ENCODE results near the gene MKRN1. TPM values are rescaled to one million over a fixed set of nuclear protein-coding genes. Genes with fewer than 3 reads are reported as not detected.

Gene MKRN1
- 64.5 to 72.1 TPM (median 67.4 TPM) in 5 replicates for total RNA-seq (2022; extraction: Qiagen RNA extraction)

GRCh38 chr7:140479062-140479738, at the start of gene MKRN1:
MKRN1 (minus strand) TSS chr7:140479505; CDS start chr7:140479344, 161 bp downstream.

DNA sequence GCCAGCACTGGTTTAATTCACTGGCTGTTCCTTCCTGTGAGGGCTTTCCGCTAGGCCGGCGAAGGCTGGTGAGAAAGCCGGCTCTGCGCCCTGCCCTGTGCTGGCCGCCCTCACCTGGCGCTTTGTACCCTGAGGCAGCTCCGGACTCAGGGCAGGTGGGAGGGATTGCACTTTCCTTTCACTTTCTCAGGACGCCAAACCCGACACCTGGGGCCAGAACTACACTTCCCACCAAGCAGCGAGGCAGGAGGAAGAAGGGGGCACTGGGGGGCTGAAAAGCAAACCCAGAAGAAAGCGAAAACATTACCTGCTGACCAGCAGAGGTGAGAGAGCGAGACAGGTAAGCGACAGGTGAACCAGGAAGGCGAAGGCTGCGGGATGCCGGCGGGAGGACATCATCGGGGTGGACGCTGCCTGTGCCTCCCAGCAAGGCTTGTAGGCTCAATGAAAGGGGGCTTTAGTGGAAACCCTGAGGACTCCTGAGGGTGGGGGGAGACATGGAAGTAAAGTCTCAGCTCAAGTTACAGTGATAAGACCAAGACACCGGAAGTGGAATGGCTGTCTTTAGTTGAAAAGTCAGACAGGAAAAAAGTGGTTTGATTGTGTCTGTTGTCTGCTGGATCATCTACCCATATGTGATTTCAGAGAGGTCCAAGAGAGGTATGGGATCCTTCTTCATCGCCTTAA, 75.3 kb downstream of the MKRN1 start, which contains the start of gene RAB19:
Gene RAB19, plus strand, starts transcription at position 181 of the 687 bp plus-strand sequence. CDS start 3,589 bp downstream, outside the sequence.

Other genes with a start within 250 kb of the MKRN1 start
- 24.0 to 30.5 TPM (median 27.2 TPM) in 5 replicates for gene SLC37A3, start 81.0 kb downstream of the MKRN1 start, total RNA-seq (2022; extraction: Qiagen RNA extraction)
- not detected in 5 replicates for gene RAB19, start 75.4 kb downstream of the MKRN1 start, total RNA-seq (2022; extraction: Qiagen RNA extraction)
- gene DENND2A, start 161.3 kb upstream of the MKRN1 start, total RNA-seq (2022; extraction: Qiagen RNA extraction) = 0.59 to 1.1 TPM (median 0.78 TPM) in 5 replicates
- 16.6 to 23.7 TPM (median 20.9 TPM) in 5 replicates for gene ADCK2, start 193.4 kb upstream of the MKRN1 start, total RNA-seq (2022; extraction: Qiagen RNA extraction)
- 271 to 384 TPM (median 286 TPM) in 5 replicates for gene NDUFB2, start 217.2 kb upstream of the MKRN1 start, total RNA-seq (2022; extraction: Qiagen RNA extraction)